ENCODE data around the gene ABHD12.

Gene ABHD12

DNA sequence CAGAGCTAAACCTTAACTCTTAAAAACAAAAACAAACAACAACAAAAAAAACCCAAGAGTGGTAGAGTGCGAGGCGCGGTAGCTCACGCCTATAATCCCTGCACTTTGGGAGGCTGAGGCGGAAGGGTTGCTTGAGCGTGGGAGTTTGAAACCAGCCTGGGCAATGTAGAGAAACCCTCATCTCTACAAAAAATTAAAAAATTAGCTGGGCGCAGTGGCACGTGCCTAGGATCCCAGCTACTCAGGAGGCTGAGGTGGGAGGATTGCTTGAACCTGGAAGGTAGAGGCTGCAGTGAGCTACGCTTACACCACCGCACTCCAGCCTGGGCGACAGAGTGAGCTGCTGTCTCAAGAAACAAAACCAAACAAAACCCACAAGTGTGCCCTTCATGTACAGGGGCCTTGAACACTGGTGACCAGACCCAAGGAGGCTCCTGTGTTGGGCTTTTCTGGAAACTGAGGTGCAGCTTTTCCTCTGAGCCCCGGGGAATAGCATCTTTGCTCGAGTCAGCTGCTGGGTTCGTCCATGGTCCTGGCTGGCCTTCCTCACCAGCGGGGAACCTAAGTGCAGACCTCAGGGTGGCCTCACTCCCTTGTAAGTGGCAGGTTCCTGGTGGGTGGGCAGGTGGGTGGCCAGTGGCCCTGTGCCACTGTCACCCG, 102.9 kb downstream of the ABHD12 start:
- no peak for DNase-seq

DNA sequence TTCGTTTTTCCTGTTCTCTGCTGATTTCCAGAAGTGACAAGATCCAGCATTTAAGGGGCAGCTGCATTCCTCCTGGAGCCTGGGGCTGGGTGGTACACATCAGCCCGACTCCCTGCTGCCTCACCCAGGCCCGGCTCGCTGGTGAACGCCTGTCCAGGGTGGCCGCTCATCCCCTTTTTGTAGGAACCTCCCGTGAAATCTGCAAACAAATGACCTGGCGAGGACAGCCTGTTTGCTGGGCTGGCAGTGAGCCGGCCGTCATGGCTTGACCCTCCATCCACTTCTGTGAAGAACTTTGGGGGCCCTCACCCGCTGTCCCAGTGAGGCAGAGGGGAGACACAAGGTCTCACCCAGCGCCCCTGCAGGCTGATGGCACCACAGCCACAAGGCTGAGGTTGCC, 103.7 kb downstream of the ABHD12 start:
- no peak for DNase-seq

- DNase-seq: no peak
Measured at GRCh38 chr20:25285856-25286798, 104.5 kb downstream of the ABHD12 start.

DNA sequence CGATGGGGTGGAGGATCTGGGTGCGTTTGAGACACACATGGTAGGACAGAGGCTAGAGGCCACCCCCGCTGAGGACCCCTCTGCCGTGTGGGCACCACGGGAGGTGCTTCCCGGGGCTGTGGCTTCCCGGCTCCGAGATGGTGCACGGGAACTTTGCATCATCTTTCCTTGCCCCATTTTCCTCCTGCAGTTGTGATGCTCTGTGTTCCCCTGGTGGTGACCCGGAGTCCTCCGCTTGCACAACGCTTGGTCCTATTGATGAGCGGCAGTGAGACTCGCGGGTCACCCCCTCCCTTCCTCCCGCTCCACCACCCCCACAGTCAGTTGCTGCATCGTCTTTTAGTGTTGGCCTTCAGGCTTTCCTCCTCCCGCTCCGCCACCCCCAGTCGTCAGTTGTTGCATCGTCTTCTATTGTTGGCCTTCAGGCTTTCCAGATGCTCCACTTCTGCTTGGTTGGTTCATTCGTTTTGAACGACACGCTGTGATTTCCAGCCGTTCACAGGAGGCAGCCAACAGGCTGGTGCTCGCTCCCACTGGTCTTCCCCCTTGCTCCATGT, 105.5 kb downstream of the ABHD12 start:
- no peak for DNase-seq

DNA sequence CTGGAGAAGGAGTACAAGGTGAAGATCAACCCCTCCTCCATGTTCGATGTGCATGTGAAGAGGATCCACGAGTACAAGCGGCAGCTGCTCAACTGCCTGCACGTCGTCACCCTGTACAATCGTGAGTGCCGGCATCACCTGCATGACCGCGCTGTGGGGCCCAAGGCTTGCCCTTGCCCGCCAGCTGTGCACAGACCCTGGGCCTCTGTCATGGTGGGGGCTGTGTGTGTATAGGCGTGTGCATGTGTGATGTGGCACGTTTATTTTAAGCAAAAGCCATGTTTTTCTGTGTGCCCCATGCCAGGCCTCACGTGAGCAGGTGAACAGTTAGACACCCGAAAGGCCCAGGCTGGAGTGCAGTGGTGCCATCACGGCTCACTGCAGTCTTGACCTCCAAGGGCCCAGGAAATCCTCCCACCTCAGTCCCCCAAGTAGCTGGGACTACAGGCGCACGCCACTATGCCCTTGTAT, 106.5 kb downstream of the ABHD12 start:
- DNase-seq: no peak

- no peak for DNase-seq
Measured at GRCh38 chr20:25283221-25283951, 107.2 kb downstream of the ABHD12 start.

DNA sequence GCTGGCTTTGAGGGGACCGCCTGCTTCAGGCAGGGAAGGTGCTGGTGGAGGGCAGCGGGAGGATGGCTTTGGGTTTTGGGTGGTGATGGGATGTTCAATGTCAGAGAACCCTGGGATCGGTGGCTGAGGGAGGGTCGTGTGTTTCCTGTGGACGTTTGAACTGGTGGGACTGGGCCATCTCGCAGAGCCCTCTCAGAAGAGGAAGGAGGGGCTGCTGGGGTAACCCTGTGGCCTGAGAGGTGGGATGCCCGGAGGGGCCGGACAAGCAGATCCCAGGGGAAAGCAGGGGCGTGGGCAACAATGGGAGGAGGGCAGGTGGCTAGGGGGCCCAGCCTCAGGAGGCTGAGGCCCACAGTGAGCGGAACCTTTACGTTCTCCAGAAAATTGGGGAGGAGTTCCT, 107.8 kb downstream of the ABHD12 start:
- DNase-seq: no peak

DNA sequence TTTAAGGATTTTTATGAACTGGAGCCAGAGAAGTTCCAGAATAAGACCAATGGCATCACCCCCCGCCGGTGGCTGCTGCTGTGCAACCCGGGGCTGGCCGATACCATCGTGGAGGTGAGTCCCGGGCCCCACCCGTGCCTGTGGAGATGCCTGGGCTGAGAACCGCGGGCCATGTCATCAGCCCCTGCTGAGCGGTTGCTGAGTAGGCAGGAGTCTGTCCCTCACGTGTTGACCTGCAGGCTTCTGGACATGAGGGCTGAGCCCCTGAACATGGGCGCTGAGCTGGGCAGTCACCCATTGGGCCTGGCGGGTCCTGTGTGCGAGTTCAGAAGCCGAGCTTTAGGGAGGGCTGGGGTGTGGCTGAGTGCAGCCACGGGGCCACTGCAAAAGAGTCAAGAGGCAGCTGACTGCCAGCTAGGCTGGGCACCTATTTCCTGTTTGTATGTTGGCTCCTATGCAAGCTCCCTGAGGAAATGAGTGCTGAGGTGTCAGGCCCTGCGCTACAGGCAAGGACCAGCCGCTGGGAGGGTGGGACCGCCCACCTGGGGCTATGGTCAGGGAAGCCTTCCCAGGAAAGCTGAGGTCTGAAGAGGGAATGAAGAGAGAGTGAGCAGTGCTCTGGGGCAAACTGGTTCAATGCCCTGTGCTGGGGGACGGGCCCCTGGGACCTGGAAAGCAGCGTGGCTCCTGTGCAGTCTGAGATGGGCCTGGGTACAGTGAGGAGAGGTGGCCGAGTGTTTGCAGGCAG, 108.4 kb downstream of the ABHD12 start:
- no peak for DNase-seq

DNA sequence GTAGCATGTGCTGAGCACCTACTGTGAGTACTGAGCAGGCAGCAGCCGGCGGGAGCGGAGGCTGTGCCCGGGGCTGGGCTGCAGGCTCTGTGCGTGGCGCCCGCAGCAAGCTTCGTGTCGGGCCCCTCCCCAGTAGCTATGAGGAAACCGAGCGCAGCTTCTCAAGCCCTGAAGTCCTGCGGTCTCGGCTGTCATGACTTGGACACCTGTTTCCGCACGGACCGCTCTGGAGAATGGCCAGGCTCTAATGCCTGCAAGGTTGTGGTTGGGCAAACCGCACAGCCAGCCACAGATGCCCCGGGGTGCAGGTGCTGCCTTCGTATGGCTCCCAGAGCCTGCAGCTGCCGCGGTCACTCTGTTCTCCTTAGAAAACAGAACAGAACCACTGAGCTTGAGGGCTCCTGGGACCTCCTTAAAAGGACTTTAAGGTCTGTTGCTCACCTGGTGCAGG, 109.1 kb downstream of the ABHD12 start:
- no peak for DNase-seq

DNA sequence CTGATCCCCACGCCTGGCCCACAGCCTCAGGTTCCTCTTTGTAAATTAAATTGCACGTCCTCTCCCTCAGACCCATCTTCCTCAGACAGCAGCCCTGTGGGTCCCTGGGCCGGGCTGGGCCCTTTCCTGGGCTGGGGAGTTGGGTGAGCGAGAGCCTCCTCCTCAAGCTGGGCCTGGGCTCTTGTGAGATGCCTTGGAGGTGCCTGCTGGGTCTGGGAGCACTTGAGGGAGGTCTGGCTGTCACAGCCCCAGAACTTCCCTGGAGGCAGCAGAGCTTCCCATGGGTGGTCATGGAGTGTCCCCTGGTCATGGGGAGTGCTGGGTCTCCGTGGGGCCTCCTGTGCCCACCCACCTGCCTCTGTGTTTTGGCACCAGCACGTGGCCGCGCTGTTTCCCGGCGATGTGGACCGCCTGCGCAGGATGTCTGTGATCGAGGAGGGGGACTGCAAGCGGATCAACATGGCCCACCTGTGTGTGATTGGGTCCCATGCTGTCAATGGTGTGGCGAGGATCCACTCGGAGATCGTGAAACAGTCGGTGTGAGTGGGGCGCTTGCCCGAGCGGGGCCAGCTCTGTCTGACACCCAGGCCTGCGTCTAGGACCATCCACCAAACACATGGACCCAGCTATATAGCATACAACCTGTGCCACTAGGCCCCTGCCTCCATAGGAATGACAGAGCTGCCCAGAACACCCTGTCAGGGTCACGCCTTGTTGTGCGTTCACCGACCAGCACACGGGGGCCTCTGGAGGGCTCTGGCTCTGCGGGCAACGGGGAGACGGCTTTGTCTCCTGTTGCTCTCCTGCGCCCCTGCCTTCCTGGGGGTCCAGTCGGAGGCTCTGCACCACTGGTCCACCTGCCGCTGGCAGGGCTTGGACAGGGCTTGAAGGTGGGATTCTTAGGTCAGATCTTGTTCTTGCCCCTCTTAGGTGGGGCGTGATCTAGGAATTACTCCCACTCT, 109.8 kb downstream of the ABHD12 start:
- DNase-seq: no peak

DNA sequence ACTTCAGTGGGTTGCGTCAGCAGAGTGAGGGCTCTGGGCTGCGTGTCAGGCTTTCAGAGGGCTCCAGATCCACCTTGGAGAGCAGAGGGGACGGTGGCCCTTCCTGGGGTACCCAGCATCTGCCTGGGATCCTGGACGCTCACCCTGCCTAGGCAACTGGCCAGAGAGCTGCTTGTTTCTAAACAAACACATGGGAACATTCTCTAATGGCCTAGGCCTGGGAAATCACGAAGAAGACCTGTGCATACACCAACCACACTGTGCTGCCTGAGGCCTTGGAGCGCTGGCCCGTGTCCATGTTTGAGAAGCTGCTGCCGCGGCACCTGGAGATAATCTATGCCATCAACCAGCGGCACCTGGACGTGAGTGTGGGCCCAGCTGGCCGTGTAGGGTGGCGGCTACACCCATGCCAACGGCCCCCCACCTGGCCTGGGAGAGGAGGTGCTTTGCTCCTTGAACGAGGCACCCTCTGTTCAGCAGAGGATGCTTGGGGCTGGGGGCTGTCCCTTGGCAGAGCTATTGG, 110.5 kb downstream of the ABHD12 start:
- DNase-seq: no peak

GRCh38 chr20:25279403-25279802, 111.2 kb downstream of the ABHD12 start:
- DNase-seq: no peak

- no peak for DNase-seq
Measured at GRCh38 chr20:25278636-25279361, 111.8 kb downstream of the ABHD12 start.

DNA sequence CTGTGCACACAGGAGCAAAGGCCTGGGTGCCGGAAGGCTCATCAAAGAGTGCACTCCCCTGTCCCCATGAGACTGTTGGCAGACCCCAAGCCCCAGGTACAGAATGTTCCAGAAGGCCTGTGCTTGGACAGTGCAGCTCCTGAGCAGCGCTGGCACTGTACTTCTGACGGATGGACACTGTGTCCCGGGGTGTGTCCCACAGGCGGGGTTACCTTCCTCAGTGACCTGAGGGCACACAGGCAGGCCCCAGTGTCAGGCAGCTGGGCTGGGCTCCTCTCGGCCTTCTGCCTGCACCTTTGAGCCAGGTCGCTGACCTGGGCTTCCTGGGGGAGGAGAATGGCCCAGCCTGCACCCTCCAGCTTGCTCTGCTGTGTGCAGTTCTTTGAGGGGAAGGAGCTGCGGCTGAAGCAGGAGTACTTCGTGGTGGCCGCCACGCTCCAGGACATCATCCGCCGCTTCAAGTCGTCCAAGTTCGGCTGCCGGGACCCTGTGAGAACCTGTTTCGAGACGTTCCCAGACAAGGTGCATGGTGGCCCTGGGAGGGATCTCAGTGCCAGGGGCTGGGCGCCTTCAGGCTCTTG, 112.6 kb downstream of the ABHD12 start:
- DNase-seq: no peak

GRCh38 chr20:25277051-25277801, 113.4 kb downstream of the ABHD12 start:
- no peak for DNase-seq

GRCh38 chr20:25276533-25277050, 114.0 kb downstream of the ABHD12 start:
- DNase-seq: no peak

DNA sequence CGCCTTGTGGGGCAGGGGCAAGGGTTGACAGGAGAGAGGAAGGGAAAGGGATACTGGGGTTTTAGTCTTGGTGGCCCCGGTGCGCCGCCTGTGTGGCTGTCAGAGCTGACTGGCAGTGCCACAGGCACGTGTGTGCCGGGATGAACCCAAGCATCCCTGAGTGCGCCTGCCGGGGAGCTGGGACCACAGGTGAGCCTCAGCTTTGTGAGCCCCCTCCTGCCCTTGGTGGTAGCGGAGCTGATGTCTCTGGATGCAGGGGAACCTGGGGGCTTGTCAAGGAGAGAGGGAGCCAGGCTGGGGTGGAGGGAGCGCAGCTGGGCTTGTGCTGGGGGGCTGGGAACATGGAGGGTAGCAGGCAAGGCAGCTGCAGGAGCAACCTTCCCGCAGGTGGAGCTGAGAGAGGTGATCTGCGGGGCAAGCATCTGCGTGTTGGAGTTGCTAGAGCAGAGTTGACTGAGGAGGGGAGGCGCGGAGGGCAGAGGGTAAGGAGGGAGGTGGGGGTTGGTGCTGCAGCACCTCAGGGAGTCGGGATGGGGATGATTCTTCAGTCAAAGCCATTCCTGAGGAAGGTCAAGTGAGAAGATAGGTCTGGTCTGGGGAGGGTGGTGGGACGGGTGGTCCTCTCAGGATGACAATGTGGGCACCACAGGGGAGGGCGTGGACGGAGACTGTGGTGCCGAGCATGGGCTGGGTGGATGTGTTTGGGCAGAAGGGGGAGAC, 114.7 kb downstream of the ABHD12 start:
- no peak for DNase-seq

Data from midbrain (tissue), 1 donor.